ENCODE results near the gene RNF141. TPM values are rescaled to one million over a fixed set of nuclear protein-coding genes. Genes with fewer than 3 reads are reported as not detected.

Gene RNF141
- total and polyA plus RNA-seq, 5 donors from 2014 or later = 7.8 to 22.5 (median 17.8) TPM

DNA sequence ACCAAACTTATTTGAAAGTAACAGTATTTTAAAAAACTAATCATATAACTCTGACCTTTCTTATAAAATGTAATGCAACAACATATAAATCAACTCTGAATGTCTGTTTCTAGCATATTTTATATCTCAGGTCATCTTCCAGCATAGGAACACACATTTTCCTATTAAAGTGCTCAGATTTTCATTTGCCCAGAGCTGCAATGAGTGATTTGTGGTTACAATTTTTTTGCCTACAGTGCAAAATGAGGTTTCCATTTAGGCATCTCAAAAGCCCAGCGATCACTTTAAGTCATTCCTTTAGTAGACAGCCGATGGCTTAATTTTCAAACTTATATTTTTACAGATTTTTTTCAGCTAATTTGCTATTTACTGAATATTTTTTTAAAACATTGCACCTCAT is 26.5 kb upstream of the RNF141 start:
- DNase-seq = no peak
- no peaks in the 10 kb centered on the region for H3K9me3 ChIP-seq (ENCODE audit: control insufficient read depth in 2 of 2, low read length in 2 of 2)
- peaks cover 10% of the 10 kb centered on the region for H3K27me3 ChIP-seq (ENCODE audit: control insufficient read depth, insufficient read depth, low read length)
- no peaks in the 10 kb centered on the region for H3K9me3 Mint-ChIP-seq
- H3K4me3 ChIP-seq (ENCODE audit: low read depth, low read length) = no peak overlapping the region
- no peaks in the 10 kb centered on the region for H3K36me3 ChIP-seq (ENCODE audit: control insufficient read depth, insufficient read depth, low read length)
- ATAC-seq (ENCODE audit: low read depth in 2 of 2) = no peak
- H3K4me1 Mint-ChIP-seq = no peaks in the 10 kb centered on the region
- no peaks in the 10 kb centered on the region for H3K4me1 ChIP-seq (ENCODE audit: control insufficient read depth, insufficient read depth, low read length, poor library complexity, severe bottlenecking)
- H3K27ac ChIP-seq (ENCODE audit: insufficient read depth, low read length, poor library complexity, severe bottlenecking) = no peak overlapping the region
- H3K27me3 Mint-ChIP-seq = peaks cover 29% of the 10 kb centered on the region
- no peaks in the 10 kb centered on the region for H3K36me3 Mint-ChIP-seq
- H3K27ac Mint-ChIP-seq = no peak overlapping the region
- H3K4me3 Mint-ChIP-seq = no peak overlapping the region

DNA sequence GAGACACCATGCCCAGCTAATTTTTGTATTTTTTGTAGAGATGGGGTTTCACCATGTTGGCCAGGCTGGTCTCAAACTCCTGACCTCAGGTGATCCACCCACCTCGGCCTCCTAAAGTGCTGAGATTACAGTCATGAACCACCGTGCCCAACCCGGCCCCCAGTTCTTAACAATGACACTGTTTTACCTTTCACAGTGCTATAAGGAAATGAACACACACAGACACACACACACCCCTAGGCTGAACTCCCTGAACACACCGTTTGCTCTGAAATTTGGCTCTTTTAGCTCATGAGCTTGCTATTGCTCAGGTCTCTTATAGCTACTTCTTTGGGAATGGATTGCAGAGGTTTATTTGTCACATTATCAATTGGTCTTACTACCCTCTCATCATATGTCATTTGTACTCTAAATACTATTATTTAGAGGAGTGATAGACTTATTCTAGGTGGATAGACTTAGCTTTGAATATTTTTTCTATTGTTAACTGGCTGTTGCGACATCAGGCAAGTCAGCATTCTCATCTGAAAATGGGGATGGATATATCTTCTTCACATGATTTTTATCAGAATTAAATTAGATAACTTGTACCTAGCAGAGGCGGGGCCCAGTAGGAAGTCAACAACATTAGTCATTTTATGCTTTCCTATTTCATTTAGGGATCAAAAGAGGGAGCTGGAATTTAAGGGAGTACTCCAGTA is 25.4 kb upstream of the RNF141 start:
- H3K4me1 ChIP-seq (ENCODE audit: control insufficient read depth, insufficient read depth, low read length, poor library complexity, severe bottlenecking) = no peaks in the 10 kb centered on the region
- no peaks in the 10 kb centered on the region for H3K36me3 Mint-ChIP-seq
- H3K27ac Mint-ChIP-seq = no peak overlapping the region
- ATAC-seq (ENCODE audit: low read depth in 2 of 2) (no peak), DNase-seq (no peak)
- peaks cover 10% of the 10 kb centered on the region for H3K27me3 ChIP-seq (ENCODE audit: control insufficient read depth, insufficient read depth, low read length)
- H3K4me1 Mint-ChIP-seq = no peaks in the 10 kb centered on the region
- H3K4me3 Mint-ChIP-seq = no peak overlapping the region
- no peak overlapping the region for H3K4me3 ChIP-seq (ENCODE audit: low read depth, low read length)
- H3K9me3 Mint-ChIP-seq = no peaks in the 10 kb centered on the region
- H3K9me3 ChIP-seq (ENCODE audit: control insufficient read depth in 2 of 2, low read length in 2 of 2) = no peaks in the 10 kb centered on the region
- no peaks in the 10 kb centered on the region for H3K36me3 ChIP-seq (ENCODE audit: control insufficient read depth, insufficient read depth, low read length)
- peaks cover 22% of the 10 kb centered on the region for H3K27me3 Mint-ChIP-seq
- no peak overlapping the region for H3K27ac ChIP-seq (ENCODE audit: insufficient read depth, low read length, poor library complexity, severe bottlenecking)

GRCh38 chr11:10565493-10565892 is 24.5 kb upstream of the RNF141 start:
- H3K4me1 Mint-ChIP-seq = no peaks in the 10 kb centered on the region
- no peak overlapping the region for H3K27ac ChIP-seq (ENCODE audit: insufficient read depth, low read length, poor library complexity, severe bottlenecking)
- H3K27me3 Mint-ChIP-seq = peaks cover 19% of the 10 kb centered on the region
- no peaks in the 10 kb centered on the region for H3K36me3 Mint-ChIP-seq
- no peak overlapping the region for H3K4me3 ChIP-seq (ENCODE audit: low read depth, low read length)
- H3K36me3 ChIP-seq (ENCODE audit: control insufficient read depth, insufficient read depth, low read length) = no peaks in the 10 kb centered on the region
- no peak for DNase-seq
- H3K27ac Mint-ChIP-seq = no peak overlapping the region
- H3K4me3 Mint-ChIP-seq = no peak overlapping the region
- ATAC-seq (ENCODE audit: low read depth in 2 of 2) = no peak
- peaks cover 10% of the 10 kb centered on the region for H3K27me3 ChIP-seq (ENCODE audit: control insufficient read depth, insufficient read depth, low read length)
- H3K4me1 ChIP-seq (ENCODE audit: control insufficient read depth, insufficient read depth, low read length, poor library complexity, severe bottlenecking) = no peaks in the 10 kb centered on the region
- no peaks in the 10 kb centered on the region for H3K9me3 ChIP-seq (ENCODE audit: control insufficient read depth in 2 of 2, low read length in 2 of 2)
- no peaks in the 10 kb centered on the region for H3K9me3 Mint-ChIP-seq

GRCh38 chr11:10564696-10565318 is 23.8 kb upstream of the RNF141 start:
- Histone ChIP-seq H3K36me3 (ENCODE audit: control insufficient read depth, insufficient read depth, low read length) (no peaks in the 10 kb centered on the region), H3K27me3 (ENCODE audit: control insufficient read depth, insufficient read depth, low read length) (peaks cover 10% of the 10 kb centered on the region), H3K27ac (ENCODE audit: insufficient read depth, low read length, poor library complexity, severe bottlenecking) (no peak overlapping the region), H3K4me3 (ENCODE audit: low read depth, low read length) (no peak overlapping the region), H3K4me1 (ENCODE audit: control insufficient read depth, insufficient read depth, low read length, poor library complexity, severe bottlenecking) (no peaks in the 10 kb centered on the region), H3K9me3 (ENCODE audit: control insufficient read depth in 2 of 2, low read length in 2 of 2) (no peaks in the 10 kb centered on the region)
- no peak for ATAC-seq (ENCODE audit: low read depth in 2 of 2)
- H3K27me3 Mint-ChIP-seq = peaks cover 22% of the 10 kb centered on the region
- H3K4me1 Mint-ChIP-seq = no peaks in the 10 kb centered on the region
- H3K27ac Mint-ChIP-seq = peak overlapping the region in 1 of 3 donors; percentile 30
- no peaks in the 10 kb centered on the region for H3K9me3 Mint-ChIP-seq
- no peak overlapping the region for H3K4me3 Mint-ChIP-seq
- DNase-seq = peak in 1 of 3 donors; percentile 20
- H3K36me3 Mint-ChIP-seq = no peaks in the 10 kb centered on the region

DNA sequence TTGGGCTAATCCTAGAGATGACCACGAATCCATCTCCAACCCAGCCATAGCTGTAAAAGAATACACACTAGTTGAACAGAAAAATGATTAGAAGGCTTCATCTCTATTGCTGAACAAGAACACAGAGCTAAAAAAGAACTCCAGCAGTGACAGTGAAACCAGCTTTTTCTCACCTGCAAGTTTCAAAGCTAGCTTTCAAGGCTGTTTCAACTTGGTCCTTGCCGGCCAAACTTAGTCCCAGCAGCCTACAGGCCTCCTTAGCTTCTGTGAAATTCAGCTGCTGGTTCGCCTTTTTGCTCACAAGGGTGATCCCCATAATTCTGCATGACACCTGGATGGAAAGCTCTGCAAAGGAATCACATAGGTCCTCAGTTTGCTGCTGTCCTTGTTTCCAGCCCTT is 23.0 kb upstream of the RNF141 start:
- H3K4me3 Mint-ChIP-seq = no peak overlapping the region
- no peak overlapping the region for H3K27ac ChIP-seq (ENCODE audit: insufficient read depth, low read length, poor library complexity, severe bottlenecking)
- ATAC-seq (ENCODE audit: low read depth in 2 of 2) (no peak), DNase-seq (no peak)
- H3K4me3 ChIP-seq (ENCODE audit: low read depth, low read length) = no peak overlapping the region
- H3K27ac Mint-ChIP-seq = peak overlapping the region in 1 of 3 donors; percentile 30
- no peaks in the 10 kb centered on the region for H3K36me3 Mint-ChIP-seq
- H3K27me3 Mint-ChIP-seq = peaks cover 29% of the 10 kb centered on the region
- H3K9me3 Mint-ChIP-seq = no peaks in the 10 kb centered on the region
- peaks cover 11% of the 10 kb centered on the region for H3K27me3 ChIP-seq (ENCODE audit: control insufficient read depth, insufficient read depth, low read length)
- no peaks in the 10 kb centered on the region for H3K9me3 ChIP-seq (ENCODE audit: control insufficient read depth in 2 of 2, low read length in 2 of 2)
- H3K4me1 Mint-ChIP-seq = no peaks in the 10 kb centered on the region
- H3K4me1 ChIP-seq (ENCODE audit: control insufficient read depth, insufficient read depth, low read length, poor library complexity, severe bottlenecking) = no peaks in the 10 kb centered on the region
- H3K36me3 ChIP-seq (ENCODE audit: control insufficient read depth, insufficient read depth, low read length) = no peaks in the 10 kb centered on the region

DNA sequence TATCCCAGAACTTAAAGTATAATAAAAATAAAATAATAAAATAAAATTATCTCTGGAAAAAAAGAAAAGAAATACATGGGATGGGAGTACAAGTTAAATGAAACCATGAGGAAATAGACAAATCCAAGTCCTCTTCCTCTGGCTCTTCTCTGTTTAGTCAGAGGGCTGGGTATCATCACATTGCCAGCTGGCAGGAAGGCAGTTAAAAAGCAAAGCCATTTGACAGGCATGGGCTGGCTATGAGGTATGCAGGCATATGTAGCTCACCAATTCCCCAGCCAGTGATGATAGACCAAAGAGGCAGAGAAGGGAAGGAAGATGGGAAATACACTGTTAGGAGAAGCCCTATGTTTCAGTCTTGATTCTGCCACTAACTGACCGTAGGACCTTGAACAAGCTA is 21.0 kb upstream of the RNF141 start:
- no peaks in the 10 kb centered on the region for H3K4me1 Mint-ChIP-seq
- H3K9me3 Mint-ChIP-seq = no peaks in the 10 kb centered on the region
- Histone ChIP-seq H3K36me3 (ENCODE audit: control insufficient read depth, insufficient read depth, low read length) (no peaks in the 10 kb centered on the region), H3K27ac (ENCODE audit: insufficient read depth, low read length, poor library complexity, severe bottlenecking) (no peak overlapping the region), H3K9me3 (ENCODE audit: control insufficient read depth in 2 of 2, low read length in 2 of 2) (no peaks in the 10 kb centered on the region), H3K27me3 (ENCODE audit: control insufficient read depth, insufficient read depth, low read length) (peaks cover 10% of the 10 kb centered on the region), H3K4me3 (ENCODE audit: low read depth, low read length) (no peak overlapping the region), H3K4me1 (ENCODE audit: control insufficient read depth, insufficient read depth, low read length, poor library complexity, severe bottlenecking) (no peaks in the 10 kb centered on the region)
- no peaks in the 10 kb centered on the region for H3K36me3 Mint-ChIP-seq
- H3K27ac Mint-ChIP-seq = no peak overlapping the region
- DNase-seq = no peak
- H3K4me3 Mint-ChIP-seq = no peak overlapping the region
- no peak for ATAC-seq (ENCODE audit: low read depth in 2 of 2)
- H3K27me3 Mint-ChIP-seq = peaks cover 25% of the 10 kb centered on the region

DNA sequence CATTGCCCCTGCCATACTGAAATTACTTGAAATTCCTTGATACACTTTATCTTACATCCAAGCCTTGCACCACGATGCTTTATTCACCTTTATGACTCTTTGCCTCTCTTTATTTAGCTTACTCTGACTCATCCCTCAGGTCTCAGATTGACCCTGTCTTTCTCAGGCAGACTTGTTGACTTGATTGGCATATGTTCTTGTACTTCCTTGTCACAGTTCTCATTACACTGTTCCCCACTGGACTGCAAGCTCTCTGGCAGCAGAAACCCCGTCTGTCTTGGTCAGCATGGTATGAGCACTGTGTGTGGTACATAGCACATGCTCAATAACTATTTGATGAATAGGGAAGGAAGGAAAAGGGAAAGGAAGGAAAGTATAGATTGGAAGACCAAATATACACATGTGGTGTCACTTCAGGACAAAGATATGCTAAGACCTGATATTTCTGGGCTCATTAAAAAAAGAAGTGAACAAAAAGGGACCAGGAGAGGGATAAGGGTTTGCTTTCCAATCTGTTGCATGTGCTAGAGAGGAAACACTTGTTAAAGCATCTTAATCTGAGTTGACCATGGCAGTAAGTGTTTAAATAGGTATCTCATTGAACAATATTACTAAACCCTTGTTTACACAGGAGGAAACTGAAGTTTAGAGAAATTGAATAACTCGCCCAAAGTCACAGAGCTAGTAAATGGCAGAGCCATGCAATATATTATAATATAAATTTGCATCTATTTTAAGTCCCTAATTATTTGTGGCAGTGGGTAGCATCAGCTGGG is 20.2 kb upstream of the RNF141 start:
- Histone ChIP-seq H3K27ac (ENCODE audit: insufficient read depth, low read length, poor library complexity, severe bottlenecking) (no peak overlapping the region), H3K4me3 (ENCODE audit: low read depth, low read length) (no peak overlapping the region), H3K4me1 (ENCODE audit: control insufficient read depth, insufficient read depth, low read length, poor library complexity, severe bottlenecking) (no peaks in the 10 kb centered on the region), H3K36me3 (ENCODE audit: control insufficient read depth, insufficient read depth, low read length) (no peaks in the 10 kb centered on the region), H3K9me3 (ENCODE audit: control insufficient read depth in 2 of 2, low read length in 2 of 2) (no peaks in the 10 kb centered on the region), H3K27me3 (ENCODE audit: control insufficient read depth, insufficient read depth, low read length) (peaks cover 10% of the 10 kb centered on the region)
- peak overlapping the region in 1 of 3 donors; percentile 22 for H3K27ac Mint-ChIP-seq
- H3K27me3 Mint-ChIP-seq = peaks cover 22% of the 10 kb centered on the region
- H3K36me3 Mint-ChIP-seq = no peaks in the 10 kb centered on the region
- no peak for ATAC-seq (ENCODE audit: low read depth in 2 of 2)
- no peak for DNase-seq
- no peaks in the 10 kb centered on the region for H3K9me3 Mint-ChIP-seq
- no peaks in the 10 kb centered on the region for H3K4me1 Mint-ChIP-seq
- H3K4me3 Mint-ChIP-seq = no peak overlapping the region
